Measurements from ENCODE around the gene EFHD2.

DNA sequence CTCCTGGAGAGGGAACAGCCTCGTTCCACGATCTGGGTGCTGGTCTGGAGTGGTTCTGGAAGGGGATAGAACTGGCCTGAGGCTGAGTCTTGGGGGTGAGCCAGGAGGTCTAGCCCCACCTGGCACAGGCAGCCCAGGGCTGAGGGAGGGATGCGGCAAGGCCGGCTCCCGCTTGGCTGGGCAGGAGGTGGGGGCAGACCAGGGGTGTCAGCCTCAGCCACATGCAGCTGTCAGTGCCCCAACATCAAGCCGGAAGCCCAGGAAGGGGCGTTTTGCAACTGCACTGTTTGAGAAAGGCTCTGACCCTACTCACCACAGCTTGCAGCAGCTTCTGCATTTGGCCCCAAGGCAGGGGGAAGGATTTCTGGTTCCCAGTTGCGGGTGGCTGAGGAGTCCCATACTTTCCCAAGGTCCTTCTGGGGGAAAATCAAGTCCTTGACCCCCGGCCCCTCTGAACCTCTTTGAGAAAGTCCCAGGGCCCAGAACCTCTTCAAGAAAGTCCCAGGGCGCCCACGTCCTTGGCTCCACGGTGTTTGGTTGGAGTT is 2.0 kb downstream of the EFHD2 start:
- TF ChIP-seq, protein P1, sequence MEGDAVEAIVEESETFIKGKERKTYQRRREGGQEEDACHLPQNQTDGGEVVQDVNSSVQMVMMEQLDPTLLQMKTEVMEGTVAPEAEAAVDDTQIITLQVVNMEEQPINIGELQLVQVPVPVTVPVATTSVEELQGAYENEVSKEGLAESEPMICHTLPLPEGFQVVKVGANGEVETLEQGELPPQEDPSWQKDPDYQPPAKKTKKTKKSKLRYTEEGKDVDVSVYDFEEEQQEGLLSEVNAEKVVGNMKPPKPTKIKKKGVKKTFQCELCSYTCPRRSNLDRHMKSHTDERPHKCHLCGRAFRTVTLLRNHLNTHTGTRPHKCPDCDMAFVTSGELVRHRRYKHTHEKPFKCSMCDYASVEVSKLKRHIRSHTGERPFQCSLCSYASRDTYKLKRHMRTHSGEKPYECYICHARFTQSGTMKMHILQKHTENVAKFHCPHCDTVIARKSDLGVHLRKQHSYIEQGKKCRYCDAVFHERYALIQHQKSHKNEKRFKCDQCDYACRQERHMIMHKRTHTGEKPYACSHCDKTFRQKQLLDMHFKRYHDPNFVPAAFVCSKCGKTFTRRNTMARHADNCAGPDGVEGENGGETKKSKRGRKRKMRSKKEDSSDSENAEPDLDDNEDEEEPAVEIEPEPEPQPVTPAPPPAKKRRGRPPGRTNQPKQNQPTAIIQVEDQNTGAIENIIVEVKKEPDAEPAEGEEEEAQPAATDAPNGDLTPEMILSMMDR (IDR thresholded peaks at IDR 0.05): no peak
- TF ChIP-seq POLR2A (IDR thresholded peaks at IDR 0.05): no peak

Data from Peyer's patch (tissue), 4 donors.